ENCODE measurements around the gene LHX3. TPM values are rescaled to one million over a fixed set of nuclear protein-coding genes. Genes with fewer than 3 reads are reported as not detected.

Gene LHX3
- total and polyA plus RNA-seq, 2 of the 8 experiments (the other 6 are each of a cell fraction or from before 2014, with no cell fraction given): 0.02 TPM; not detected in 1

DNA sequence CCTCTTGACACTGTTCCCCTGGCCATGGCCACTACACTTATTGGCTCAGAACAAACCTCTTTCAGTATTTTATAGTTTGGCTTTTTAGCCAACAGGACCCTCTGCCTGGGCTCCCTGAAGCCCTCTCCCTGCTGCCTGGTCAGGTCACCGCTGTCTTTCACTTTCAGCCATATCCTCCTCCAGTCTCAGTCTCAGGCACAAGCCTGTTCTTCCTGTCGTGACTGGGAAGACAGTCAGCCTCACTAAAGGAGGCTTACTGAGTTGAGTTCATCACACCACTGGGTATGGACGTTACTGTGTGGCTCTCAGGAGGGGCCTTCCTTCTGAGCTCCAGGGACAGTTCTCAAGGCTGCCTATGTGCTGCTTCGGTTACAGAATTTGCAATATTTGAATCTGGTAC, 38.7 kb upstream of the LHX3 start (continued):
- TF ChIP-seq ZNF274 (IDR thresholded peaks at IDR 0.05; ENCODE audit: borderline replicate concordance, extremely low read depth, low read length): no peak
- no peak for TF ChIP-seq SIRT6 (IDR thresholded peaks at IDR 0.05; ENCODE audit: low read length)
- TF ChIP-seq RXRA (IDR thresholded peaks at IDR 0.05; ENCODE audit: insufficient read depth, low read depth, low read length): no peak
- TF ChIP-seq SUZ12 (IDR thresholded peaks at IDR 0.05; ENCODE audit: low read length): no peak
- TF ChIP-seq CEBPB (IDR thresholded peaks at IDR 0.05; ENCODE audit: low read depth, low read length): no peak
- no peak for TF ChIP-seq RNF2 (IDR thresholded peaks at IDR 0.05; ENCODE audit: borderline replicate concordance, low read depth, low read length, missing control alignments, poor library complexity, severe bottlenecking)
- no peak for TF ChIP-seq SAP30 (IDR thresholded peaks at IDR 0.05; ENCODE audit: insufficient read depth, insufficient replicate concordance, low read length)
- TF ChIP-seq YY1 (IDR thresholded peaks at IDR 0.05; ENCODE audit: low read depth, low read length): no peak

Data from H1 (cell line).